AG09319 (cell line): ENCODE results near the gene HEMGN.
A peak's percentile ranks its signal among the peaks of the same experiment; 100 is the strongest.

Source experiments
- DNase-seq: peaks from one replicate; pipeline ENCODE4 v3.0.0-alpha.2; 2010; ENCODE audit warnings: low read depth; ENCODE audit errors: extremely low read depth
- TF ChIP-seq, protein P1 (sequence below): IDR thresholded peaks from 2 replicates; pipeline ENCODE4 v1.5.1; 2011; ENCODE audit warnings: low read depth, mild to moderate bottlenecking, inconsistent platforms, low read length, moderate library complexity

HEMGN gene, protein sequence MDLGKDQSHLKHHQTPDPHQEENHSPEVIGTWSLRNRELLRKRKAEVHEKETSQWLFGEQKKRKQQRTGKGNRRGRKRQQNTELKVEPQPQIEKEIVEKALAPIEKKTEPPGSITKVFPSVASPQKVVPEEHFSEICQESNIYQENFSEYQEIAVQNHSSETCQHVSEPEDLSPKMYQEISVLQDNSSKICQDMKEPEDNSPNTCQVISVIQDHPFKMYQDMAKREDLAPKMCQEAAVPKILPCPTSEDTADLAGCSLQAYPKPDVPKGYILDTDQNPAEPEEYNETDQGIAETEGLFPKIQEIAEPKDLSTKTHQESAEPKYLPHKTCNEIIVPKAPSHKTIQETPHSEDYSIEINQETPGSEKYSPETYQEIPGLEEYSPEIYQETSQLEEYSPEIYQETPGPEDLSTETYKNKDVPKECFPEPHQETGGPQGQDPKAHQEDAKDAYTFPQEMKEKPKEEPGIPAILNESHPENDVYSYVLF

DNA sequence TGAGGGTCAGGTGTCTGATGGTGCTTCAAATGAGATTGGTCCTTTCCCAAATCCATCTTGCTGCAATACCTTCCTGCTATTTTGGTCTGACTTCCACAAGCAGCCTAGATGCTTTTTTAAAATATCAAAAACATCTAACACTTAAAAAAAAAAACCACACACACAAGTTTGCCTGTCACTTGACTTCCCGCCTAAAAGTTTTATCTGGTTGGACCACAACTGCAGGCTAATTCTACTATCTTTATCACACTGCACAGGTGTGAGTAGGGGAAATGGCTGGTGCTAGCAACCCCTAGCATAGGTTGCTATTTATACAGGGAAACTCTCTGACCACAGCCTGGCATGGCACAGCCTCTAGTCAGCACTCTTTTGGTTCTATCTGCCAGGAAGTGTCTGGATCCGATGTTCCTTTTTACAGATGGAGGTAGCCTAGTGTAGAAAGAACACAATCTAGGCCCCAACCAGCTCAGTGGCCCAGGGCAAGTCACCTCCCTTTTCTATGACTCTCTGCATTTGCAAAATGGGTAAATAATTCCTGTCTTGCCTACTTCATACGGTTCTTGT is at the start of gene HEMGN:
HEMGN (minus strand) TSS at position 92 of the 564 bp plus-strand sequence; CDS start at position 56, 36 bp downstream.
- no peak for DNase-seq

GRCh38 chr9:97987487-97987886 is 49.5 kb upstream of the HEMGN start:
- TF ChIP-seq, protein P1, sequence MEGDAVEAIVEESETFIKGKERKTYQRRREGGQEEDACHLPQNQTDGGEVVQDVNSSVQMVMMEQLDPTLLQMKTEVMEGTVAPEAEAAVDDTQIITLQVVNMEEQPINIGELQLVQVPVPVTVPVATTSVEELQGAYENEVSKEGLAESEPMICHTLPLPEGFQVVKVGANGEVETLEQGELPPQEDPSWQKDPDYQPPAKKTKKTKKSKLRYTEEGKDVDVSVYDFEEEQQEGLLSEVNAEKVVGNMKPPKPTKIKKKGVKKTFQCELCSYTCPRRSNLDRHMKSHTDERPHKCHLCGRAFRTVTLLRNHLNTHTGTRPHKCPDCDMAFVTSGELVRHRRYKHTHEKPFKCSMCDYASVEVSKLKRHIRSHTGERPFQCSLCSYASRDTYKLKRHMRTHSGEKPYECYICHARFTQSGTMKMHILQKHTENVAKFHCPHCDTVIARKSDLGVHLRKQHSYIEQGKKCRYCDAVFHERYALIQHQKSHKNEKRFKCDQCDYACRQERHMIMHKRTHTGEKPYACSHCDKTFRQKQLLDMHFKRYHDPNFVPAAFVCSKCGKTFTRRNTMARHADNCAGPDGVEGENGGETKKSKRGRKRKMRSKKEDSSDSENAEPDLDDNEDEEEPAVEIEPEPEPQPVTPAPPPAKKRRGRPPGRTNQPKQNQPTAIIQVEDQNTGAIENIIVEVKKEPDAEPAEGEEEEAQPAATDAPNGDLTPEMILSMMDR, result no peak
- no peak for DNase-seq

More for the DNA sequence above, at the start of gene HEMGN:
- TF ChIP-seq, protein P1, result no peak

- DNase-seq, result no peak
- TF ChIP-seq, protein P1, result no peak
Observed at GRCh38 chr9:97985058-97985861, 47.3 kb upstream of the HEMGN start.

DNA sequence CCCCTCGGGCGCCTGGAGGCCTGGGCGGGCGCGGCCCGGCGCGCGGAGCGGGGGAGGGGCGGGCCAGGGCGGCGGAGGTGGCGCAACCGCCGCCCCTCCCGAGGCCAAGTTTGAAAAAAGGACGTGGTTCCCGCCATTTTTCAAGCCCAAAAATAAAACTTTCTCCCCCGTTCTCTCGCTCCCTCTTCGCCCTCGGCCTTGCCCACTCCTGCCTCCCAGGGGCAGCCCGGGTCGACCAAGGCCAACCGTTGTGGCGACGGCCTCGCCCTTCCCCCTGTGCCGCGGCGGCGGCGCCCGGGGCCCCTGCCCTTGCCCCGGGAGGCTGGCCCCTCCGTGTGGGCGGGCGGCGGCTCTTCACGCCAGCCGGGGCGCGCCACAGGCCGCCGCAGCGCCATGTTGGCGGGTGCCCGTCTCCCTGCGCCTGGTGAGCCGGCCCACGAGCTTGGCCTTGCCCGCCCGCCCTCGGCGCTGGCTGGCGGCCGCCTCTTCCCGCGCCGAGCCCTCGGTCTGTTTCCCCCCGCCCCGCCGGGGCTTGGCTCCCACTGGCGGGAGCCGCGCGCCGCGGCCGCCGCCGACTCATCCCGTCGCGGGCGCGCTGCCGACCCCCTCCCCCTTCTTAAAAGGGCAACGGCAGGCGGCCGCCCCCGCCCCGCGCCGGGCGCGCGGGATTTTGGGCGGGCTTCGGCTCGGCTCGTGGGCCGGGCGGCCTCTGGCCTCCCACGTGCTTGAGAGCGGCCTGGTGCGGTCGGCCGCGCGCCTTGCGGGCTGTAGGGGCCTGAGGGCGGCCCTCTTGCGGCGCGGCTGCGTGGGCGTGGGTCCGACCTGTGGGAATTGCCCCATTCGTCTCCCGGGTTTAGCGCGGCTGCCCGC is 46.5 kb upstream of the HEMGN start:
- TF ChIP-seq, protein P1, result no peak
- DNase-seq, result peak; percentile 44

- TF ChIP-seq, protein P1, result no peak
- DNase-seq, result no peak
Observed at GRCh38 chr9:97983589-97984187, 45.7 kb upstream of the HEMGN start.
